Measurements from ENCODE around the gene CLEC18B. TPM values are rescaled to one million over a fixed set of nuclear protein-coding genes. Genes with fewer than 3 reads are reported as not detected.
"Not testable (repeated sequence)": the region's sequence is repeated elsewhere in the genome, so short reads cannot be mapped to it uniquely, and the experiment has no call there.

The CLEC18B gene
- total RNA-seq, 2 donors from 2014 or later = 1.2 to 2.0 TPM

DNA sequence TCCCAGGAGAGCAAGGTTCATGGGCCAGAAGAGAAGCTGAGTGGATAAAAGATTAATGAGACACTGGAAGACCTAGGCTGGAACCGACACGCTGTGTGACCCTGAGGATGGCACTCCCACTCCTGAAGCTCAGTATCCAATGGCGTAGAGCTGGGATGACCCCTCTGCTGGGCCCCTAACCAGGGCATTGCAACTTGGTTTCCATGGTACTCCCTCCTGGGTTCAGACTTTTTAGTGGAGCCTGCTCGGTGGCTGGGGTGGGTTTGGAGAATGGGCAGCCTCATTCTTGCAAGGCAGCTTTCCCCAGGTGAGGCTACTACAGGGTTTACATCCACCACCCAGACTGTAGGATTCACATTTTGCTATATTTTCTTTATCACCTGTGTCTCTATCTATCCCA is 2.4 kb upstream of the CLEC18B start:
- not testable (repeated sequence) for H3K27ac Mint-ChIP-seq, H3K9me3 Mint-ChIP-seq

GRCh38 chr16:74422086-74422485 is 808 bp upstream of the CLEC18B start:
- H3K27me3 Mint-ChIP-seq; ATAC-seq (replicated peaks); H3K4me1 Mint-ChIP-seq; H3K27ac Mint-ChIP-seq; H3K36me3 Mint-ChIP-seq (ENCODE audit: low read depth); H3K4me3 Mint-ChIP-seq; H3K9me3 Mint-ChIP-seq: not testable (repeated sequence)

More for the DNA sequence above, 2.4 kb upstream of the CLEC18B start:
- not testable (repeated sequence) for H3K36me3 Mint-ChIP-seq (ENCODE audit: low read depth); H3K4me1 Mint-ChIP-seq; H3K4me3 Mint-ChIP-seq; ATAC-seq (replicated peaks); H3K27me3 Mint-ChIP-seq

DNA sequence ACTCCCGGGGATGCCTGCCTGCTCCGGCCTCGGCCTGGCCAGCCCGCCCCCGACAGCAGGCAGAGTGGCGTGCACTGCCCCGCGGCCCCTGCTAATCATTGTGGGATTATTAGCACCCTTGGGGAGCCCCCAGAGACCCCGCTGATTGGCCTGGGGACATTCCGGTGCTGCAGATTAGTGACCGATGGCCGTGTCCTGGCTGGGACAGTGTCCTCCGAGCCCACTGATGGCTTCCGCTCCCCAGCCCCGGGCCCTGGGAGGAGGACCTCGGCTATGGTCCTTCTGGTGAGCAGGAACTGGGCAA is 156 bp upstream of the CLEC18B start:
- not testable (repeated sequence) for H3K36me3 Mint-ChIP-seq (ENCODE audit: low read depth); H3K27me3 Mint-ChIP-seq; ATAC-seq (replicated peaks); H3K27ac Mint-ChIP-seq; H3K9me3 Mint-ChIP-seq; H3K4me1 Mint-ChIP-seq; H3K4me3 Mint-ChIP-seq

- not testable (repeated sequence) for H3K4me1 Mint-ChIP-seq; H3K27me3 Mint-ChIP-seq; ATAC-seq (replicated peaks); H3K36me3 Mint-ChIP-seq (ENCODE audit: low read depth); H3K4me3 Mint-ChIP-seq; H3K27ac Mint-ChIP-seq; H3K9me3 Mint-ChIP-seq
These were observed 1.5 kb downstream of the CLEC18B start for GRCh38 chr16:74419811-74420210.

- not testable (repeated sequence) for H3K27me3 Mint-ChIP-seq; H3K4me3 Mint-ChIP-seq; H3K27ac Mint-ChIP-seq; H3K9me3 Mint-ChIP-seq; ATAC-seq (replicated peaks); H3K4me1 Mint-ChIP-seq; H3K36me3 Mint-ChIP-seq (ENCODE audit: low read depth)
These were observed 3.4 kb downstream of the CLEC18B start for GRCh38 chr16:74417897-74418296.

GRCh38 chr16:74413920-74414319 is 7.4 kb downstream of the CLEC18B start:
- H3K27me3 Mint-ChIP-seq = not testable (repeated sequence)

DNA sequence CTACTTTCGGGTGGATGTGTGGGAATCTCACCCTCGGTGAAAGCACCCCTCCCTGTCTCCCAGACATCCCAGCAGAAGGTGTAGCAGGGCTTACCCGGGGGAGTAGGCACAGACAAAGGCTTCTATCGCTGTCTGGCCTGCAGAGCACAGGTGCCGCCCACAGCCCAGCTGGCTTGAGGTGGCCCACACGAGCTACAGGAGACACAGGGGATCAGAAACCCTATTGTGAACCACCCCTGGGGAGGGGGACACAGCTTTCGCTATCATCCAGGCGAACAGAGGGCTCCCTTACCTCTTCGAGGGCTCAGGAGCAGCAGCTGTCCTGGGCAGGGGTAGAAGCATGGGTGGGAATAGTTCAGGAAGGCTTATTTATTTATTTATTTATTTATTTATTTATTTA is 7.8 kb downstream of the CLEC18B start:
- H3K36me3 Mint-ChIP-seq (ENCODE audit: low read depth); H3K4me3 Mint-ChIP-seq; H3K4me1 Mint-ChIP-seq; ATAC-seq (replicated peaks); H3K27me3 Mint-ChIP-seq; H3K27ac Mint-ChIP-seq; H3K9me3 Mint-ChIP-seq: not testable (repeated sequence)

More at GRCh38 chr16:74413920-74414319, 7.4 kb downstream of the CLEC18B start:
- not testable (repeated sequence) for ATAC-seq (replicated peaks); H3K27ac Mint-ChIP-seq; H3K4me1 Mint-ChIP-seq; H3K4me3 Mint-ChIP-seq; H3K36me3 Mint-ChIP-seq (ENCODE audit: low read depth); H3K9me3 Mint-ChIP-seq

GRCh38 chr16:74412775-74413390 is 8.4 kb downstream of the CLEC18B start:
- not testable (repeated sequence) for H3K27me3 Mint-ChIP-seq; ATAC-seq (replicated peaks); H3K36me3 Mint-ChIP-seq (ENCODE audit: low read depth); H3K9me3 Mint-ChIP-seq; H3K4me3 Mint-ChIP-seq; H3K4me1 Mint-ChIP-seq; H3K27ac Mint-ChIP-seq

GRCh38 chr16:74412138-74412774 is 9.0 kb downstream of the CLEC18B start:
- not testable (repeated sequence) for H3K4me3 Mint-ChIP-seq; H3K36me3 Mint-ChIP-seq (ENCODE audit: low read depth); H3K27me3 Mint-ChIP-seq; H3K9me3 Mint-ChIP-seq; H3K4me1 Mint-ChIP-seq; H3K27ac Mint-ChIP-seq
- peak; percentile 6 for ATAC-seq (replicated peaks)

- not testable (repeated sequence) for H3K9me3 Mint-ChIP-seq; H3K27me3 Mint-ChIP-seq; H3K4me3 Mint-ChIP-seq; H3K4me1 Mint-ChIP-seq; ATAC-seq (replicated peaks); H3K27ac Mint-ChIP-seq; H3K36me3 Mint-ChIP-seq (ENCODE audit: low read depth)
These were observed 10.3 kb downstream of the CLEC18B start for GRCh38 chr16:74410981-74411380.

DNA sequence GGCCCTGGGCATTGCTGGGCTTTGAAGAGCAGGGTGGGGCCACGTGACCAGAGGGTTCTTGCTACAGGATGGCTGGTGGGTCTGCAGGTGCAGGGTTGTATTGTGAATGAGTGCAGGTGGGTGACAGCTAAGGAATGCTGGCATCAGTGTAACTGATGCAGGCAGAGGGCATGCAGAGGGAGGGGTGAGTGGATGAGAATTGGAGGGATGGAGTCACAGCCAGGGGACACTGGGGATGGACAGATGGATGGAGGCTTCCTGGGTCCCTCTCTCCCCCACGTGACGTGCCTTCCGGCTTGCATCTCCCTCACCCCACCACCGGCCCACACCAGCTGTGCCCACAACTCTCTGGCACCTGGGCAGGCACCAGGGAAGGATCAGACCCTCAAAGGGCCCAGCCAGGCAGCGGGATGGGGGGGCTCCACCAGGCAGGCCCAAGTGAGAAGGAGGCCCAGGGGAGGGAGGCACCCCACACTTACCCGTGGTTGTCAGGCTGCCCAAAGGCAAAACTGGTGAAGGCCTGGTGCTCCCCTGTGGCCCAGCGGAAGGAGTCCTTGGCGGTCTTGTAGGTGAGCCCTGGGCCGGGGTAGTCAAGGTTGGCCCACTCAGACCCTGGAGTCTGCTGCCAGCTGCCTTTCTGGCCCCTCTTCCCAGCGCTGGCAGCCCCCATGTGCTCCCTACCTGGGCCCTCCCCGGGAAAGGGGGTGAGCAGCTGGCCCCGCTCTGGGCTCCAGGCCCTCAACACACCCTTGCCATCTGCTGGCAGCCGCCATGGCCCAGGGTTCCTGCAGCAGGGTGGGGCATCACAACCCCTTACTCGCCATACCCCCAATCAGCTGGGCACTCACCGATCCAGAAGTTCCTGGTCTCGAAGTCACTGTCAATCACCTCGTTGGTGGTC is 11.0 kb downstream of the CLEC18B start:
- not testable (repeated sequence) for H3K9me3 Mint-ChIP-seq; ATAC-seq (replicated peaks); H3K4me1 Mint-ChIP-seq; H3K27me3 Mint-ChIP-seq; H3K4me3 Mint-ChIP-seq; H3K27ac Mint-ChIP-seq; H3K36me3 Mint-ChIP-seq (ENCODE audit: low read depth)

DNA sequence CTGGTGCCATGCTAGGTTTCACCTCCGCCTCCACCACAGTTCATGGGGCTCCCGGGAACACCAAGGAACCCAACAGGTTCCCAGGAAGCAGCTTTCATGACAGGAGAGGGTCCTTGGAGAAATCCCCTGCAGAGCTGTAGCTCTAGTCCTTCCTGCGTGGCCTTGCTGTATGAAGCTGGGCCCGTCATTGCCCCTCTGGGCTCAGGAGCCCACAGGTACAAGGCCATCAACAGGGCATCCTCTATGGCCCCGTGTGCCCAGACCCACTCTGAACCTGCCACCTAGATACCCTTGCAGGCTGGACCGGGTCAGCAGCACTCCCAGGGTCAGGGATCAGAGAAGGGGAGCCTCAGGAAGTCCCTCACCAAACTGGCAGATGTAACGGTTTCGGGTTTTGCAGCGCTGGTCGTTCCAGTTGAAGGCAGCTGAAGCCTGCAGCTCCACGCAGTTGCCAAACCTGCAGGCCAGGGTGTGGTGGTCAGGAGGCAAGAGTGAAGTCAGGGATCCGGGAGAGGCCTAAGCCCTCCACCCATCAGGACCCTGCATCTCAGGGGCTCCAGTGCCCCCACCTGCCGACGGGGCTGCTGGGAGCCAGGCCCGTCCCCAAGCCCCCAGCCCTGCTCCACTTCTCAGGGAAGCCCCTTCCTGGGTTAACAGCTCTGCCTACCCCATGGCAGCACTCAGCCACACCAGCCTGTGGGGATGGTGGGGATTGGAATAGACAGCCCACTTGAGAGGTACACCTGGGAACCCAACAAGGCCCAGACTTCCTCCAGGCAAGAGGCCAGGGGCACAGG is 11.9 kb downstream of the CLEC18B start:
- H3K36me3 Mint-ChIP-seq (ENCODE audit: low read depth); H3K4me3 Mint-ChIP-seq; H3K4me1 Mint-ChIP-seq; ATAC-seq (replicated peaks); H3K27me3 Mint-ChIP-seq; H3K27ac Mint-ChIP-seq; H3K9me3 Mint-ChIP-seq: not testable (repeated sequence)

DNA sequence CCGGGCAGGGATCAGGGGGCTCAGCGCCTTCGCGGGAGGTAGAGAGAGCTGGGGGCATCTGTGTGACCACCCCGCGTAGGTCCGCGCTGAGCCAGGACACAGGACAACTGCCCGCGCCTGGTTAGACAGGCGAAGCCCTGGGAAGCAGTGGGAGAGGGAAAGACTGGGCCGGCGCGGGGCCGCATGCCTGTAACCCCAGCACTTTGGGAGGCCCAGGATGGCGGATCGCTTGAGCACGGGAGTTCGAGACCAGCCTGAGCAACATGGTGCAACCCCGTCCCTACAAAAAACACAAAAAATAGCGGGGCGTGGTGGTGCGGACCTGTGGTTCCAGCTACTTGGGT is 13.9 kb downstream of the CLEC18B start:
- H3K27ac Mint-ChIP-seq; H3K4me3 Mint-ChIP-seq; H3K4me1 Mint-ChIP-seq; ATAC-seq (replicated peaks); H3K27me3 Mint-ChIP-seq; H3K9me3 Mint-ChIP-seq; H3K36me3 Mint-ChIP-seq (ENCODE audit: low read depth): not testable (repeated sequence)

- H3K27me3 Mint-ChIP-seq; H3K4me1 Mint-ChIP-seq; H3K27ac Mint-ChIP-seq; H3K9me3 Mint-ChIP-seq; H3K36me3 Mint-ChIP-seq (ENCODE audit: low read depth); H3K4me3 Mint-ChIP-seq: not testable (repeated sequence)
- peak; percentile 34 for ATAC-seq (replicated peaks)
These were observed 14.5 kb downstream of the CLEC18B start for GRCh38 chr16:74406600-74407361.

Measured in activated T-helper 17 cell treated with anti-CD3 and anti-CD28 coated beads, Interleukin-2, amount 50 U/mL, for 72 hours (primary cell).